Measurements from ENCODE around the gene KIF1B. TPM values are rescaled to one million over a fixed set of nuclear protein-coding genes. Genes with fewer than 3 reads are reported as not detected.

The KIF1B gene
- total and polyA plus RNA-seq, 2 experiments from 2014 or later, result 21.5 to 68.4 TPM

DNA sequence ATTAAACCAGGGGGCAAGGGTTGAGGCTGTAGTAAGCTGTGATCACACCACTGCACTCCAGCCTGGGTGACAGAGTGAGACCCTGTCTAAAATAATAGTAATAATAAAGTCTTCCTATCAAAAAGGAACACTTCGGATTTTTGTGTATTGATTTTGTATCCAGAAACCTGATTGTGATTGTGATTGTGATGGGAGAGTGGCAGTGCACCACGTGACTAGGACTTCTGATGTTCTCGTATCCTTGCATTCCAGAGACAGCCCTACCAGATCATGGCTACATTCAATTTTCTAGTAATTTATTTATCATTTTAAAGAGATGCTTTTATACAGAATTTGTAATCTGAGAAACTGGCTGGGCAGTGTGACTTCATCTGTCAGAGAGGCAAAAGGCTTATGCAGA, 2.6 kb upstream of the KIF1B start (continued):
- TF ChIP-seq, protein P1, sequence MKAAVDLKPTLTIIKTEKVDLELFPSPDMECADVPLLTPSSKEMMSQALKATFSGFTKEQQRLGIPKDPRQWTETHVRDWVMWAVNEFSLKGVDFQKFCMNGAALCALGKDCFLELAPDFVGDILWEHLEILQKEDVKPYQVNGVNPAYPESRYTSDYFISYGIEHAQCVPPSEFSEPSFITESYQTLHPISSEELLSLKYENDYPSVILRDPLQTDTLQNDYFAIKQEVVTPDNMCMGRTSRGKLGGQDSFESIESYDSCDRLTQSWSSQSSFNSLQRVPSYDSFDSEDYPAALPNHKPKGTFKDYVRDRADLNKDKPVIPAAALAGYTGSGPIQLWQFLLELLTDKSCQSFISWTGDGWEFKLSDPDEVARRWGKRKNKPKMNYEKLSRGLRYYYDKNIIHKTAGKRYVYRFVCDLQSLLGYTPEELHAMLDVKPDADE (IDR thresholded peaks at IDR 0.05), result no peak

GRCh38 chr1:10208537-10208936, 1.8 kb upstream of the KIF1B start:
- ATAC-seq (no peak), DNase-seq (ENCODE audit: low spot score) (no peak)
- peaks cover 20% of the 10 kb centered on the region for H3K27me3 Mint-ChIP-seq (ENCODE audit: insufficient read depth, low read depth, poor library complexity)
- Histone ChIP-seq H3K4me1 (ENCODE audit: insufficient read depth) (peaks cover 16% of the 10 kb centered on the region), H3K36me3 (ENCODE audit: insufficient read depth) (no peaks in the 10 kb centered on the region), H3K9me2 (ENCODE audit: insufficient read depth) (no peaks in the 10 kb centered on the region), H2AFZ (no peak overlapping the region), H3K4me3 (no peak overlapping the region), H3K79me2 (replicated peaks; ENCODE audit: insufficient read depth) (peaks cover 26% of the 10 kb centered on the region), H3K27me3 (ENCODE audit: insufficient read depth) (no peaks in the 10 kb centered on the region), H3F3A (replicated peaks; ENCODE audit: low read depth) (peaks cover 3% of the 10 kb centered on the region; the same call in 1 of the 2 replicates), H3K27ac (ENCODE audit: low read depth) (no peak overlapping the region), H4K20me1 (replicated peaks; ENCODE audit: insufficient read depth) (peaks cover 16% of the 10 kb centered on the region), H3K4me2 (no peak overlapping the region)
- H3K4me3 Mint-ChIP-seq, result no peak overlapping the region; the same call in 1 of the 3 replicates
- no peak overlapping the region for H3K27ac Mint-ChIP-seq
- no peaks in the 10 kb centered on the region for H3K9me3 Mint-ChIP-seq
- peaks cover 23% of the 10 kb centered on the region for H3K4me1 Mint-ChIP-seq
- H3K36me3 Mint-ChIP-seq (ENCODE audit: low read depth), result no peaks in the 10 kb centered on the region
- TF ChIP-seq JUNB (IDR thresholded peaks at IDR 0.05; ENCODE audit: unreplicated experiment), result no peak
- TF ChIP-seq, protein P2, sequence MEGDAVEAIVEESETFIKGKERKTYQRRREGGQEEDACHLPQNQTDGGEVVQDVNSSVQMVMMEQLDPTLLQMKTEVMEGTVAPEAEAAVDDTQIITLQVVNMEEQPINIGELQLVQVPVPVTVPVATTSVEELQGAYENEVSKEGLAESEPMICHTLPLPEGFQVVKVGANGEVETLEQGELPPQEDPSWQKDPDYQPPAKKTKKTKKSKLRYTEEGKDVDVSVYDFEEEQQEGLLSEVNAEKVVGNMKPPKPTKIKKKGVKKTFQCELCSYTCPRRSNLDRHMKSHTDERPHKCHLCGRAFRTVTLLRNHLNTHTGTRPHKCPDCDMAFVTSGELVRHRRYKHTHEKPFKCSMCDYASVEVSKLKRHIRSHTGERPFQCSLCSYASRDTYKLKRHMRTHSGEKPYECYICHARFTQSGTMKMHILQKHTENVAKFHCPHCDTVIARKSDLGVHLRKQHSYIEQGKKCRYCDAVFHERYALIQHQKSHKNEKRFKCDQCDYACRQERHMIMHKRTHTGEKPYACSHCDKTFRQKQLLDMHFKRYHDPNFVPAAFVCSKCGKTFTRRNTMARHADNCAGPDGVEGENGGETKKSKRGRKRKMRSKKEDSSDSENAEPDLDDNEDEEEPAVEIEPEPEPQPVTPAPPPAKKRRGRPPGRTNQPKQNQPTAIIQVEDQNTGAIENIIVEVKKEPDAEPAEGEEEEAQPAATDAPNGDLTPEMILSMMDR (conservative IDR thresholded peaks at IDR 0.05; ENCODE audit: low read depth in 2 of 2), result no peak
- TF ChIP-seq, protein P3, sequence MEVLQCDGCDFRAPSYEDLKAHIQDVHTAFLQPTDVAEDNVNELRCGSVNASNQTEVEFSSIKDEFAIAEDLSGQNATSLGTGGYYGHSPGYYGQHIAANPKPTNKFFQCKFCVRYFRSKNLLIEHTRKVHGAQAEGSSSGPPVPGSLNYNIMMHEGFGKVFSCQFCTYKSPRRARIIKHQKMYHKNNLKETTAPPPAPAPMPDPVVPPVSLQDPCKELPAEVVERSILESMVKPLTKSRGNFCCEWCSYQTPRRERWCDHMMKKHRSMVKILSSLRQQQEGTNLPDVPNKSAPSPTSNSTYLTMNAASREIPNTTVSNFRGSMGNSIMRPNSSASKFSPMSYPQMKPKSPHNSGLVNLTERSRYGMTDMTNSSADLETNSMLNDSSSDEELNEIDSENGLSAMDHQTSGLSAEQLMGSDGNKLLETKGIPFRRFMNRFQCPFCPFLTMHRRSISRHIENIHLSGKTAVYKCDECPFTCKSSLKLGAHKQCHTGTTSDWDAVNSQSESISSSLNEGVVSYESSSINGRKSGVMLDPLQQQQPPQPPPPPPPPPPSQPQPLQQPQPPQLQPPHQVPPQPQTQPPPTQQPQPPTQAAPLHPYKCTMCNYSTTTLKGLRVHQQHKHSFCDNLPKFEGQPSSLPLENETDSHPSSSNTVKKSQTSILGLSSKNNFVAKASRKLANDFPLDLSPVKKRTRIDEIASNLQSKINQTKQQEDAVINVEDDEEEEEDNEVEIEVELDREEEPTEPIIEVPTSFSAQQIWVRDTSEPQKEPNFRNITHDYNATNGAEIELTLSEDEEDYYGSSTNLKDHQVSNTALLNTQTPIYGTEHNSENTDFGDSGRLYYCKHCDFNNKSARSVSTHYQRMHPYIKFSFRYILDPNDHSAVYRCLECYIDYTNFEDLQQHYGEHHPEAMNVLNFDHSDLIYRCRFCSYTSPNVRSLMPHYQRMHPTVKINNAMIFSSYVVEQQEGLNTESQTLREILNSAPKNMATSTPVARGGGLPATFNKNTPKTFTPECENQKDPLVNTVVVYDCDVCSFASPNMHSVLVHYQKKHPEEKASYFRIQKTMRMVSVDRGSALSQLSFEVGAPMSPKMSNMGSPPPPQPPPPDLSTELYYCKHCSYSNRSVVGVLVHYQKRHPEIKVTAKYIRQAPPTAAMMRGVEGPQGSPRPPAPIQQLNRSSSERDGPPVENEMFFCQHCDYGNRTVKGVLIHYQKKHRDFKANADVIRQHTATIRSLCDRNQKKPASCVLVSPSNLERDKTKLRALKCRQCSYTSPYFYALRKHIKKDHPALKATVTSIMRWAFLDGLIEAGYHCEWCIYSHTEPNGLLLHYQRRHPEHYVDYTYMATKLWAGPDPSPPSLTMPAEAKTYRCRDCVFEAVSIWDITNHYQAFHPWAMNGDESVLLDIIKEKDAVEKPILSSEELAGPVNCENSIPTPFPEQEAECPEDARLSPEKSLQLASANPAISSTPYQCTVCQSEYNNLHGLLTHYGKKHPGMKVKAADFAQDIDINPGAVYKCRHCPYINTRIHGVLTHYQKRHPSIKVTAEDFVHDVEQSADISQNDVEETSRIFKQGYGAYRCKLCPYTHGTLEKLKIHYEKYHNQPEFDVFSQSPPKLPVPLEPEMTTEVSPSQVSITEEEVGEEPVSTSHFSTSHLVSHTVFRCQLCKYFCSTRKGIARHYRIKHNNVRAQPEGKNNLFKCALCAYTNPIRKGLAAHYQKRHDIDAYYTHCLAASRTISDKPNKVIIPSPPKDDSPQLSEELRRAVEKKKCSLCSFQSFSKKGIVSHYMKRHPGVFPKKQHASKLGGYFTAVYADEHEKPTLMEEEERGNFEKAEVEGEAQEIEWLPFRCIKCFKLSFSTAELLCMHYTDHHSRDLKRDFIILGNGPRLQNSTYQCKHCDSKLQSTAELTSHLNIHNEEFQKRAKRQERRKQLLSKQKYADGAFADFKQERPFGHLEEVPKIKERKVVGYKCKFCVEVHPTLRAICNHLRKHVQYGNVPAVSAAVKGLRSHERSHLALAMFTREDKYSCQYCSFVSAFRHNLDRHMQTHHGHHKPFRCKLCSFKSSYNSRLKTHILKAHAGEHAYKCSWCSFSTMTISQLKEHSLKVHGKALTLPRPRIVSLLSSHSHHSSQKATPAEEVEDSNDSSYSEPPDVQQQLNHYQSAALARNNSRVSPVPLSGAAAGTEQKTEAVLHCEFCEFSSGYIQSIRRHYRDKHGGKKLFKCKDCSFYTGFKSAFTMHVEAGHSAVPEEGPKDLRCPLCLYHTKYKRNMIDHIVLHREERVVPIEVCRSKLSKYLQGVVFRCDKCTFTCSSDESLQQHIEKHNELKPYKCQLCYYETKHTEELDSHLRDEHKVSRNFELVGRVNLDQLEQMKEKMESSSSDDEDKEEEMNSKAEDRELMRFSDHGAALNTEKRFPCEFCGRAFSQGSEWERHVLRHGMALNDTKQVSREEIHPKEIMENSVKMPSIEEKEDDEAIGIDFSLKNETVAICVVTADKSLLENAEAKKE (CRISPR knock-in tag; IDR thresholded peaks at IDR 0.05), result no peak
- no peak for TF ChIP-seq EZH2phosphoT487 (IDR thresholded peaks at IDR 0.05; ENCODE audit: unreplicated experiment)
- TF ChIP-seq CREB1 (CRISPR knock-in tag; IDR thresholded peaks at IDR 0.05; ENCODE audit: low read depth), result no peak
- no peak for TF ChIP-seq EZH2 (IDR thresholded peaks at IDR 0.05; ENCODE audit: low read depth, unreplicated experiment)
- TF ChIP-seq STAT1 (IDR thresholded peaks at IDR 0.05; ENCODE audit: unreplicated experiment), result no peak
- TF ChIP-seq ZNF114 (CRISPR knock-in tag; IDR thresholded peaks at IDR 0.05), result no peak
- no peak for TF ChIP-seq ZNF331 (CRISPR knock-in tag; IDR thresholded peaks at IDR 0.05; ENCODE audit: low read depth)
- no peak for TF ChIP-seq NANOG (IDR thresholded peaks at IDR 0.05; ENCODE audit: borderline replicate concordance)
- TF ChIP-seq POLR2AphosphoS5 (IDR thresholded peaks at IDR 0.05; ENCODE audit: low read depth), result no peak
- TF ChIP-seq, protein P1 (IDR thresholded peaks at IDR 0.05), result no peak
